Stimulated activated CD8-positive, alpha-beta memory T cell treated with anti-CD3 and anti-CD28 coated beads, Interleukin-12 subunit alpha, Interleukin-12 subunit beta, amount 100 ng/mL, for 24 hours (primary cell): ENCODE data around the gene CBLB.

ENCODE experiments used
- DNase-seq: peaks from one replicate; pipeline ENCODE4 v3.0.0-alpha.2; 2020; ENCODE audit errors: extremely low read depth

Gene CBLB

GRCh38 chr3:105691633-105692032 lies 177.2 kb downstream of the CBLB start:
- DNase-seq, result no peak

GRCh38 chr3:105691053-105691452 lies 177.8 kb downstream of the CBLB start:
- no peak for DNase-seq

GRCh38 chr3:105688821-105689220 lies 180.0 kb downstream of the CBLB start:
- DNase-seq, result no peak

GRCh38 chr3:105686278-105686897 lies 182.4 kb downstream of the CBLB start:
- DNase-seq, result no peak

- DNase-seq, result no peak
These were observed 188.9 kb downstream of the CBLB start for GRCh38 chr3:105679951-105680350.

- DNase-seq, result no peak
These were observed 190.8 kb downstream of the CBLB start for GRCh38 chr3:105678017-105678416.

- DNase-seq, result peak; percentile 5
These were observed 192.1 kb downstream of the CBLB start for GRCh38 chr3:105676621-105677300.

- DNase-seq, result no peak
These were observed 194.3 kb downstream of the CBLB start for GRCh38 chr3:105674437-105675065.

GRCh38 chr3:105672996-105673395 lies 195.8 kb downstream of the CBLB start:
- DNase-seq, result no peak

GRCh38 chr3:105662306-105662705 lies 206.5 kb downstream of the CBLB start:
- DNase-seq, result no peak

- no peak for DNase-seq
These were observed 207.4 kb downstream of the CBLB start for GRCh38 chr3:105661461-105661860.

GRCh38 chr3:105656651-105657504 lies 211.9 kb downstream of the CBLB start:
- DNase-seq, result no peak

- DNase-seq, result no peak
These were observed 214.9 kb downstream of the CBLB start for GRCh38 chr3:105653868-105654267.

GRCh38 chr3:105653166-105653565 lies 215.6 kb downstream of the CBLB start:
- DNase-seq, result no peak

- no peak for DNase-seq
These were observed 219.3 kb downstream of the CBLB start for GRCh38 chr3:105649480-105649879.

GRCh38 chr3:105647047-105647446 lies 221.8 kb downstream of the CBLB start:
- DNase-seq, result no peak

- no peak for DNase-seq
These were observed 229.7 kb downstream of the CBLB start for GRCh38 chr3:105639131-105639530.

- no peak for DNase-seq
These were observed 234.1 kb downstream of the CBLB start for GRCh38 chr3:105634708-105635107.

GRCh38 chr3:105629718-105630117 lies 239.1 kb downstream of the CBLB start:
- no peak for DNase-seq

- DNase-seq, result no peak
These were observed 242.1 kb downstream of the CBLB start for GRCh38 chr3:105626739-105627138.

- no peak for DNase-seq
These were observed 246.6 kb downstream of the CBLB start for GRCh38 chr3:105622169-105622568.

GRCh38 chr3:105620236-105620635 lies 248.6 kb downstream of the CBLB start:
- DNase-seq, result no peak
